ENCODE measurements around the gene MPPED2. TPM values are rescaled to one million over a fixed set of nuclear protein-coding genes. Genes with fewer than 3 reads are reported as not detected.

The MPPED2 gene
- total RNA-seq, 2 experiments from 2014 or later = 0.30 to 0.54 TPM

GRCh38 chr11:30479899-30480298 lies 106.3 kb downstream of the MPPED2 start:
- no peak overlapping the region for H3K4me3 Mint-ChIP-seq
- ATAC-seq (no peak), DNase-seq (no peak)
- no peaks in the 10 kb centered on the region for H3K9me3 Mint-ChIP-seq (ENCODE audit: low read depth)
- ChIA-PET POLR2A (no interaction called here), CTCF (interaction anchor here (0.7 kb wide), 1 partner anchor 80 kb away, joined by 3 read pairs; no protein-coding TSS in a partner anchor)
- H3K27ac Mint-ChIP-seq = no peak overlapping the region
- H3K36me3 Mint-ChIP-seq (ENCODE audit: low read depth) = no peaks in the 10 kb centered on the region
- intact Hi-C loops (cut with DNase I, micrococcal nuclease) = no loop called here
- peaks cover 2% of the 10 kb centered on the region for H3K27me3 Mint-ChIP-seq
- no peaks in the 10 kb centered on the region for H3K4me1 Mint-ChIP-seq

GRCh38 chr11:30478923-30479322 lies 107.2 kb downstream of the MPPED2 start:
- CTCF ChIA-PET = interaction anchor here (0.6 kb wide), 1 partner anchor 11 kb away, joined by 3 read pairs; no protein-coding TSS in a partner anchor
- ATAC-seq (no peak), DNase-seq (no peak)
- no peak overlapping the region for H3K4me3 Mint-ChIP-seq
- H3K36me3 Mint-ChIP-seq (ENCODE audit: low read depth) = no peaks in the 10 kb centered on the region
- H3K9me3 Mint-ChIP-seq (ENCODE audit: low read depth) = no peaks in the 10 kb centered on the region
- H3K27me3 Mint-ChIP-seq = peaks cover 2% of the 10 kb centered on the region
- POLR2A ChIA-PET = no interaction called here
- no peaks in the 10 kb centered on the region for H3K4me1 Mint-ChIP-seq
- intact Hi-C loops (cut with DNase I, micrococcal nuclease) = no loop called here
- H3K27ac Mint-ChIP-seq = no peak overlapping the region

GRCh38 chr11:30477061-30477460 lies 109.1 kb downstream of the MPPED2 start:
- Mint-ChIP-seq H3K9me3 (ENCODE audit: low read depth) (no peaks in the 10 kb centered on the region), H3K36me3 (ENCODE audit: low read depth) (no peaks in the 10 kb centered on the region), H3K27me3 (peaks cover 2% of the 10 kb centered on the region), H3K4me3 (no peak overlapping the region), H3K4me1 (no peaks in the 10 kb centered on the region), H3K27ac (no peak overlapping the region)
- DNase-seq = no peak
- no peak for ATAC-seq
- ChIA-PET CTCF (interaction anchor here (0.6 kb wide), 1 partner anchor 354 kb away, joined by 4 read pairs; no protein-coding TSS in a partner anchor), POLR2A (no interaction called here)
- intact Hi-C loops (cut with DNase I, micrococcal nuclease) = no loop called here

- CTCF ChIA-PET = interaction anchor here (0.6 to 0.8 kb wide), 2 partner anchors 32 to 110 kb away, joined by 3 read pairs; no protein-coding TSS in a partner anchor
- no peak for ATAC-seq
- Mint-ChIP-seq H3K27me3 (no peaks in the 10 kb centered on the region), H3K36me3 (ENCODE audit: low read depth) (no peaks in the 10 kb centered on the region), H3K4me1 (no peaks in the 10 kb centered on the region), H3K27ac (no peak overlapping the region), H3K4me3 (no peak overlapping the region), H3K9me3 (ENCODE audit: low read depth) (no peaks in the 10 kb centered on the region)
- intact Hi-C loops (cut with DNase I, micrococcal nuclease) = no loop called here
- POLR2A ChIA-PET = no interaction called here
- no peak for DNase-seq
Observed at GRCh38 chr11:30474151-30474954, 111.8 kb downstream of the MPPED2 start.

- Mint-ChIP-seq H3K27me3 (peaks cover 3% of the 10 kb centered on the region), H3K36me3 (ENCODE audit: low read depth) (no peaks in the 10 kb centered on the region), H3K9me3 (ENCODE audit: low read depth) (no peaks in the 10 kb centered on the region), H3K4me1 (no peaks in the 10 kb centered on the region), H3K27ac (no peak overlapping the region), H3K4me3 (no peak overlapping the region)
- ChIA-PET CTCF (no interaction called here), POLR2A (no interaction called here)
- ATAC-seq (no peak), DNase-seq (no peak)
- intact Hi-C loops (cut with DNase I, micrococcal nuclease) = no loop called here
Observed at GRCh38 chr11:30471244-30471643, 114.9 kb downstream of the MPPED2 start.

- H3K4me1 Mint-ChIP-seq = no peaks in the 10 kb centered on the region
- H3K4me3 Mint-ChIP-seq = no peak overlapping the region
- POLR2A ChIA-PET = no interaction called here
- no peak for ATAC-seq
- H3K36me3 Mint-ChIP-seq (ENCODE audit: low read depth) = no peaks in the 10 kb centered on the region
- no peak overlapping the region for H3K27ac Mint-ChIP-seq
- intact Hi-C loops (cut with DNase I, micrococcal nuclease) = loop anchor here in 1 of 2 experiments (10.0 kb wide), 1 partner anchor 64 kb away; no protein-coding TSS in a partner anchor
- H3K27me3 Mint-ChIP-seq = peaks cover 3% of the 10 kb centered on the region
- no peaks in the 10 kb centered on the region for H3K9me3 Mint-ChIP-seq (ENCODE audit: low read depth)
- CTCF ChIA-PET = no interaction called here
- DNase-seq = no peak
Observed at GRCh38 chr11:30468881-30469280, 117.3 kb downstream of the MPPED2 start.

- H3K9me3 Mint-ChIP-seq (ENCODE audit: low read depth) = no peaks in the 10 kb centered on the region
- H3K36me3 Mint-ChIP-seq (ENCODE audit: low read depth) = no peaks in the 10 kb centered on the region
- no peak for ATAC-seq
- ChIA-PET CTCF (no interaction called here), POLR2A (no interaction called here)
- DNase-seq = no peak
- no peak overlapping the region for H3K4me3 Mint-ChIP-seq
- intact Hi-C loops (cut with DNase I, micrococcal nuclease) = loop anchor here in 1 of 2 experiments (10.0 kb wide), 1 partner anchor 62 kb away; no protein-coding TSS in a partner anchor
- peaks cover 3% of the 10 kb centered on the region for H3K27me3 Mint-ChIP-seq
- no peaks in the 10 kb centered on the region for H3K4me1 Mint-ChIP-seq
- H3K27ac Mint-ChIP-seq = no peak overlapping the region
Observed at GRCh38 chr11:30467176-30467575, 119.0 kb downstream of the MPPED2 start.

- Mint-ChIP-seq H3K27ac (no peak overlapping the region), H3K27me3 (peaks cover 3% of the 10 kb centered on the region), H3K9me3 (ENCODE audit: low read depth) (no peaks in the 10 kb centered on the region), H3K4me1 (no peaks in the 10 kb centered on the region), H3K4me3 (no peak overlapping the region), H3K36me3 (ENCODE audit: low read depth) (no peaks in the 10 kb centered on the region)
- intact Hi-C loops (cut with DNase I, micrococcal nuclease) = loop anchor here in 1 of 2 experiments (10.0 kb wide), 1 partner anchor 61 kb away; no protein-coding TSS in a partner anchor
- ChIA-PET POLR2A (no interaction called here), CTCF (no interaction called here)
- DNase-seq = no peak
- no peak for ATAC-seq
Observed at GRCh38 chr11:30465623-30466022, 120.5 kb downstream of the MPPED2 start.

GRCh38 chr11:30465192-30465591 lies 121.0 kb downstream of the MPPED2 start:
- no peaks in the 10 kb centered on the region for H3K4me1 Mint-ChIP-seq
- ChIA-PET CTCF (no interaction called here), POLR2A (interaction anchor here (0.6 kb wide), 1 partner anchor 366 kb away, joined by 3 read pairs; no protein-coding TSS in a partner anchor)
- no peak overlapping the region for H3K4me3 Mint-ChIP-seq
- no peaks in the 10 kb centered on the region for H3K36me3 Mint-ChIP-seq (ENCODE audit: low read depth)
- DNase-seq (no peak), ATAC-seq (no peak)
- no peak overlapping the region for H3K27ac Mint-ChIP-seq
- peaks cover 3% of the 10 kb centered on the region for H3K27me3 Mint-ChIP-seq
- intact Hi-C loops (cut with DNase I, micrococcal nuclease) = loop anchor here in 1 of 2 experiments (10.0 kb wide), 1 partner anchor 60 kb away; no protein-coding TSS in a partner anchor
- no peaks in the 10 kb centered on the region for H3K9me3 Mint-ChIP-seq (ENCODE audit: low read depth)

- POLR2A ChIA-PET = no interaction called here
- CTCF ChIA-PET = no interaction called here
- ATAC-seq (no peak), DNase-seq (no peak)
- Mint-ChIP-seq H3K27ac (no peak overlapping the region), H3K4me3 (no peak overlapping the region), H3K27me3 (peaks cover 2% of the 10 kb centered on the region), H3K9me3 (ENCODE audit: low read depth) (no peaks in the 10 kb centered on the region), H3K4me1 (no peaks in the 10 kb centered on the region), H3K36me3 (ENCODE audit: low read depth) (no peaks in the 10 kb centered on the region)
- intact Hi-C loops (cut with DNase I, micrococcal nuclease) = loop anchor here in 1 of 2 experiments (10.0 kb wide), 1 partner anchor 58 kb away; no protein-coding TSS in a partner anchor
Observed at GRCh38 chr11:30463266-30463665, 122.9 kb downstream of the MPPED2 start.

- H3K27me3 Mint-ChIP-seq = no peaks in the 10 kb centered on the region
- intact Hi-C loops (cut with DNase I, micrococcal nuclease) = loop anchor here in 1 of 2 experiments (10.0 kb wide), 1 partner anchor 58 kb away; no protein-coding TSS in a partner anchor
- H3K36me3 Mint-ChIP-seq (ENCODE audit: low read depth) = no peaks in the 10 kb centered on the region
- no peak overlapping the region for H3K4me3 Mint-ChIP-seq
- CTCF ChIA-PET = no interaction called here
- H3K9me3 Mint-ChIP-seq (ENCODE audit: low read depth) = no peaks in the 10 kb centered on the region
- POLR2A ChIA-PET = no interaction called here
- H3K4me1 Mint-ChIP-seq = no peaks in the 10 kb centered on the region
- H3K27ac Mint-ChIP-seq = no peak overlapping the region
- ATAC-seq (no peak), DNase-seq (no peak)
Observed at GRCh38 chr11:30462421-30462820, 123.7 kb downstream of the MPPED2 start.

- ChIA-PET CTCF (no interaction called here), POLR2A (no interaction called here)
- Mint-ChIP-seq H3K36me3 (ENCODE audit: low read depth) (no peaks in the 10 kb centered on the region), H3K9me3 (ENCODE audit: low read depth) (no peaks in the 10 kb centered on the region), H3K27me3 (no peaks in the 10 kb centered on the region), H3K27ac (no peak overlapping the region), H3K4me1 (no peaks in the 10 kb centered on the region), H3K4me3 (no peak overlapping the region)
- intact Hi-C loops (cut with DNase I, micrococcal nuclease) = loop anchor here in 1 of 2 experiments (10.0 kb wide), 1 partner anchor 55 kb away; no protein-coding TSS in a partner anchor
- DNase-seq (no peak), ATAC-seq (no peak)
Observed at GRCh38 chr11:30459821-30460220, 126.3 kb downstream of the MPPED2 start.
